Stimulated activated naive CD8-positive, alpha-beta T cell treated with anti-CD3 and anti-CD28 coated beads, Interleukin-15, amount 100 ng/mL, for 72 hours (primary cell): ENCODE data around the gene PHPT1.
"Not testable (repeated sequence)": the region's sequence is repeated elsewhere in the genome, so short reads cannot be mapped to it uniquely, and the experiment has no call there.

Source experiments
- ATAC-seq: fragments of 150-1000 bp; cut with Tn5 transposase; 2 replicates; pipeline ENCODE4 v1.10.0; 2021; ENCODE audit warnings: mild to moderate bottlenecking, moderate library complexity
- DNase-seq, 2 donors: peaks; one replicate each; pipeline ENCODE4 v3.0.0; 2021 to 2022
- H3K27ac Mint-ChIP-seq, 2 donors: one replicate each; pipeline ENCODE4 v1.8.0; 2022; ENCODE audit warnings: mild to moderate bottlenecking in 2 of 2, mixed read lengths in 2 of 2, moderate library complexity in 2 of 2
- H3K27me3 Mint-ChIP-seq: one replicate; pipeline ENCODE4 v1.8.0; 2022; ENCODE audit warnings: mixed read lengths
- H3K4me1 Mint-ChIP-seq: one replicate; pipeline ENCODE4 v1.8.0; 2022; ENCODE audit warnings: mild to moderate bottlenecking, mixed read lengths
- H3K4me3 Mint-ChIP-seq, 2 donors: one replicate each; pipeline ENCODE4 v1.8.0; 2022; ENCODE audit warnings: mild to moderate bottlenecking in 2 of 2, mixed read lengths in 2 of 2, moderate library complexity in 1 of 2
- H3K9me3 Mint-ChIP-seq, 2 donors: one replicate each; pipeline ENCODE4 v1.8.0; 2022; ENCODE audit warnings: mixed read lengths in 2 of 2

PHPT1 gene

GRCh38 chr9:136857581-136858412 is 8.6 kb downstream of the PHPT1 start:
- H3K4me1 Mint-ChIP-seq, result no peaks in the 10 kb centered on the region
- ATAC-seq, result peak; percentile 14
- peak in 1 of 2 donors; percentile 12 for DNase-seq
- no peak overlapping the region for H3K4me3 Mint-ChIP-seq
- no peak overlapping the region for H3K27ac Mint-ChIP-seq
- H3K9me3 Mint-ChIP-seq, result no peaks in the 10 kb centered on the region
- H3K27me3 Mint-ChIP-seq, result no peaks in the 10 kb centered on the region

GRCh38 chr9:136858452-136858843 is 9.2 kb downstream of the PHPT1 start:
- Mint-ChIP-seq H3K9me3 (no peaks in the 10 kb centered on the region), H3K27ac (no peak overlapping the region), H3K4me1 (peaks cover 4% of the 10 kb centered on the region), H3K4me3 (no peak overlapping the region), H3K27me3 (no peaks in the 10 kb centered on the region)
- DNase-seq (no peak), ATAC-seq (peak; percentile 5)

GRCh38 chr9:136858844-136859757 is 9.9 kb downstream of the PHPT1 start:
- no peaks in the 10 kb centered on the region for H3K9me3 Mint-ChIP-seq

GRCh38 chr9:136860529-136860928 is 11.3 kb downstream of the PHPT1 start:
- no peaks in the 10 kb centered on the region for H3K9me3 Mint-ChIP-seq
- no peaks in the 10 kb centered on the region for H3K27me3 Mint-ChIP-seq
- no peak overlapping the region for H3K4me3 Mint-ChIP-seq
- ATAC-seq (no peak), DNase-seq (no peak)
- H3K27ac Mint-ChIP-seq, result no peak overlapping the region
- H3K4me1 Mint-ChIP-seq, result peaks cover 19% of the 10 kb centered on the region

More at GRCh38 chr9:136858844-136859757, 9.9 kb downstream of the PHPT1 start:
- peaks cover 9% of the 10 kb centered on the region for H3K4me1 Mint-ChIP-seq
- DNase-seq (peak in 1 of 2 donors; percentile 12), ATAC-seq (peak; percentile 7)
- H3K27ac Mint-ChIP-seq, result no peak overlapping the region
- H3K27me3 Mint-ChIP-seq, result no peaks in the 10 kb centered on the region
- H3K4me3 Mint-ChIP-seq, result no peak overlapping the region

GRCh38 chr9:136860933-136861873 is 12.0 kb downstream of the PHPT1 start:
- ATAC-seq (no peak), DNase-seq (peak in 1 of 2 donors; percentile 8)
- peaks cover 19% of the 10 kb centered on the region for H3K4me1 Mint-ChIP-seq
- no peaks in the 10 kb centered on the region for H3K9me3 Mint-ChIP-seq
- H3K27ac Mint-ChIP-seq, result peak overlapping the region in 1 of 2 donors; percentile 12
- H3K4me3 Mint-ChIP-seq, result no peak overlapping the region
- no peaks in the 10 kb centered on the region for H3K27me3 Mint-ChIP-seq

- Mint-ChIP-seq H3K4me3 (no peak overlapping the region), H3K27me3 (no peaks in the 10 kb centered on the region), H3K9me3 (no peaks in the 10 kb centered on the region), H3K27ac (no peak overlapping the region), H3K4me1 (peaks cover 20% of the 10 kb centered on the region)
- ATAC-seq (no peak), DNase-seq (no peak)
These were observed 12.8 kb downstream of the PHPT1 start for GRCh38 chr9:136861874-136862457.

- no peaks in the 10 kb centered on the region for H3K27me3 Mint-ChIP-seq
- H3K4me3 Mint-ChIP-seq, result no peak overlapping the region
- ATAC-seq (no peak), DNase-seq (peak in 1 of 2 donors; percentile 8)
- peak overlapping the region in 1 of 2 donors; percentile 27 for H3K27ac Mint-ChIP-seq
- H3K4me1 Mint-ChIP-seq, result peaks cover 27% of the 10 kb centered on the region
- H3K9me3 Mint-ChIP-seq, result no peaks in the 10 kb centered on the region
These were observed 13.8 kb downstream of the PHPT1 start for GRCh38 chr9:136862849-136863622.

GRCh38 chr9:136863623-136864273 is 14.5 kb downstream of the PHPT1 start:
- peaks cover 27% of the 10 kb centered on the region for H3K4me1 Mint-ChIP-seq
- no peak overlapping the region for H3K4me3 Mint-ChIP-seq
- peak overlapping the region in 1 of 2 donors; percentile 82 for H3K27ac Mint-ChIP-seq

GRCh38 chr9:136865041-136865767 is 16.0 kb downstream of the PHPT1 start:
- ATAC-seq (no peak), DNase-seq (peak in 1 of 2 donors; percentile 9)
- H3K4me1 Mint-ChIP-seq, result peaks cover 27% of the 10 kb centered on the region
- no peaks in the 10 kb centered on the region for H3K27me3 Mint-ChIP-seq
- no peaks in the 10 kb centered on the region for H3K9me3 Mint-ChIP-seq
- H3K4me3 Mint-ChIP-seq, result peak overlapping the region; percentile 83 to 96
- H3K27ac Mint-ChIP-seq, result peak overlapping the region; percentile 96 to 97

More at GRCh38 chr9:136863623-136864273, 14.5 kb downstream of the PHPT1 start:
- H3K27me3 Mint-ChIP-seq, result no peaks in the 10 kb centered on the region
- no peak for ATAC-seq
- DNase-seq, result no peak
- H3K9me3 Mint-ChIP-seq, result no peaks in the 10 kb centered on the region

- H3K4me3 Mint-ChIP-seq, result peak overlapping the region; percentile 83 to 96
- H3K27ac Mint-ChIP-seq, result peak overlapping the region; percentile 96 to 97
- peaks cover 27% of the 10 kb centered on the region for H3K4me1 Mint-ChIP-seq
- peak in 1 of 2 donors; percentile 8 for DNase-seq
- no peaks in the 10 kb centered on the region for H3K27me3 Mint-ChIP-seq
- no peaks in the 10 kb centered on the region for H3K9me3 Mint-ChIP-seq
- peak; percentile 47 for ATAC-seq
These were observed 16.5 kb downstream of the PHPT1 start for GRCh38 chr9:136865768-136866103.

- H3K4me3 Mint-ChIP-seq, result peak overlapping the region; percentile 77 to 82
- peaks cover 27% of the 10 kb centered on the region for H3K4me1 Mint-ChIP-seq
- not testable (repeated sequence) for H3K27me3 Mint-ChIP-seq, ATAC-seq, DNase-seq, H3K9me3 Mint-ChIP-seq
- peak overlapping the region; percentile 74 to 93 for H3K27ac Mint-ChIP-seq
These were observed 17.8 kb downstream of the PHPT1 start for GRCh38 chr9:136866898-136867421.

GRCh38 chr9:136867480-136867879 is 18.3 kb downstream of the PHPT1 start:
- Mint-ChIP-seq H3K4me1 (peaks cover 27% of the 10 kb centered on the region), H3K4me3 (peak overlapping the region; percentile 48 to 77), H3K9me3 (peaks cover 1 to 2% of the 10 kb centered on the region in 2 donors), H3K27ac (peak overlapping the region in 1 of 2 donors; percentile 34), H3K27me3 (no peaks in the 10 kb centered on the region)
- no peak for DNase-seq
- no peak for ATAC-seq

- Mint-ChIP-seq H3K27ac (no peak overlapping the region), H3K9me3 (peaks cover 4 to 6% of the 10 kb centered on the region in 2 donors), H3K4me1 (peaks cover 27% of the 10 kb centered on the region), H3K4me3 (peak overlapping the region; percentile 48 to 77), H3K27me3 (no peaks in the 10 kb centered on the region)
- ATAC-seq (no peak), DNase-seq (no peak)
These were observed 18.7 kb downstream of the PHPT1 start for GRCh38 chr9:136867917-136868316.
